NCI-H526 treated with DMSO at 0.1 percent for 48 hours (cell line): Measurements from ENCODE around the gene CFDP1.
"Not testable (repeated sequence)": the region's sequence is repeated elsewhere in the genome, so short reads cannot be mapped to it uniquely, and the experiment has no call there.

ENCODE experiments used
- DNase-seq: peaks from one replicate; lab custom pipeline; 2025; lab: John Stamatoyannopoulos, UW

Gene CFDP1

GRCh38 chr16:75293173-75293572 lies 140.1 kb downstream of the CFDP1 start:
- no peak for DNase-seq

GRCh38 chr16:75292691-75293090 lies 140.6 kb downstream of the CFDP1 start:
- no peak for DNase-seq

- DNase-seq: no peak
Measured at GRCh38 chr16:75289189-75289588, 144.1 kb downstream of the CFDP1 start.

- no peak for DNase-seq
Measured at GRCh38 chr16:75288596-75289120, 144.6 kb downstream of the CFDP1 start.

GRCh38 chr16:75288181-75288580 lies 145.1 kb downstream of the CFDP1 start:
- no peak for DNase-seq

GRCh38 chr16:75287708-75288107 lies 145.6 kb downstream of the CFDP1 start:
- no peak for DNase-seq

- no peak for DNase-seq
Measured at GRCh38 chr16:75286389-75286788, 146.9 kb downstream of the CFDP1 start.

- no peak for DNase-seq
Measured at GRCh38 chr16:75282466-75283281, 150.6 kb downstream of the CFDP1 start.

GRCh38 chr16:75281826-75282225 lies 151.5 kb downstream of the CFDP1 start:
- no peak for DNase-seq

- not testable (repeated sequence) for DNase-seq
Measured at GRCh38 chr16:75281009-75281408, 152.3 kb downstream of the CFDP1 start.

GRCh38 chr16:75280331-75280804 lies 152.9 kb downstream of the CFDP1 start:
- DNase-seq: no peak

- DNase-seq: no peak
Measured at GRCh38 chr16:75279305-75279704, 154.0 kb downstream of the CFDP1 start.

GRCh38 chr16:75273054-75273925 lies 160.0 kb downstream of the CFDP1 start:
- no peak for DNase-seq

- not testable (repeated sequence) for DNase-seq
Measured at GRCh38 chr16:75272629-75273028, 160.7 kb downstream of the CFDP1 start.

- no peak for DNase-seq
Measured at GRCh38 chr16:75272097-75272551, 161.2 kb downstream of the CFDP1 start.

GRCh38 chr16:75271441-75272096 lies 161.7 kb downstream of the CFDP1 start:
- no peak for DNase-seq

- DNase-seq: not testable (repeated sequence)
Measured at GRCh38 chr16:75269358-75269757, 163.9 kb downstream of the CFDP1 start.

GRCh38 chr16:75267631-75268264 lies 165.6 kb downstream of the CFDP1 start:
- DNase-seq: peak; percentile 13

- no peak for DNase-seq
Measured at GRCh38 chr16:75266738-75267630, 166.3 kb downstream of the CFDP1 start.

GRCh38 chr16:75265911-75266701 lies 167.2 kb downstream of the CFDP1 start:
- DNase-seq: no peak
